HG02759 (cell line): ENCODE data around the gene CBLL1.

Source experiments
- ATAC-seq: cut with Tn5 transposase; IDR thresholded peaks from one replicate; pipeline ENCODE4 v1.9.1; 2021; ENCODE audit warnings: mild to moderate bottlenecking, moderate library complexity; ENCODE audit not compliant: unreplicated experiment

Gene CBLL1

GRCh38 chr7:107809179-107809578 is 65.2 kb downstream of the CBLL1 start:
- ATAC-seq, result no peak

GRCh38 chr7:107810626-107811025 is 66.7 kb downstream of the CBLL1 start:
- no peak for ATAC-seq
